ENCODE data around the gene TMEM39A.

DNA sequence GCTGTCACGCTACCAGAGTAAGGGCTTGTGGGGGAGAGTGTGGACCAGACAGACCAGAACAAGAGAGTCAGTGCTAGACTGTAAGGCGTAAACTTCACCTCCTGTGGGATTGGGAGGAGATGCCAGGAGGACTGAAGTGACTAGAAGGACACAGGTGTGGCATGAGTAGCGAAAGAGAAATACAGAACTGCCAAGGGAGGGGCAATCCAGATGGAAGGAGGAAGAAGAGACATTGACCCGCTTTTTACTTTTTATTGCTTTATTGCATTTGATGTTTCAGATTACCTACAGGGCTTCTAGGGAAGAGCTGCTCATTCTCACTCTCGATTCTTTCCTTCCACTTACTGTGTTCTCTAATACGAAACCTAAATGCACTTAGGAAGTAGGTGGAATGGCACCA is 7.5 kb upstream of the TMEM39A start:
- no peak for TF ChIP-seq POLR2A (IDR thresholded peaks at IDR 0.05)
- no peak for TF ChIP-seq CTCF (IDR thresholded peaks at IDR 0.05)

Measured in thyroid gland (tissue), 4 donors.